GM21447 (cell line): ENCODE measurements around the gene SLC4A2.
"Not testable (repeated sequence)": the region's sequence is repeated elsewhere in the genome, so short reads cannot be mapped to it uniquely, and the experiment has no call there.

Experiments used
- ATAC-seq: cut with Tn5 transposase; IDR thresholded peaks from one replicate; pipeline ENCODE4 v1.9.1; 2021; ENCODE audit not compliant: unreplicated experiment

SLC4A2 gene

DNA sequence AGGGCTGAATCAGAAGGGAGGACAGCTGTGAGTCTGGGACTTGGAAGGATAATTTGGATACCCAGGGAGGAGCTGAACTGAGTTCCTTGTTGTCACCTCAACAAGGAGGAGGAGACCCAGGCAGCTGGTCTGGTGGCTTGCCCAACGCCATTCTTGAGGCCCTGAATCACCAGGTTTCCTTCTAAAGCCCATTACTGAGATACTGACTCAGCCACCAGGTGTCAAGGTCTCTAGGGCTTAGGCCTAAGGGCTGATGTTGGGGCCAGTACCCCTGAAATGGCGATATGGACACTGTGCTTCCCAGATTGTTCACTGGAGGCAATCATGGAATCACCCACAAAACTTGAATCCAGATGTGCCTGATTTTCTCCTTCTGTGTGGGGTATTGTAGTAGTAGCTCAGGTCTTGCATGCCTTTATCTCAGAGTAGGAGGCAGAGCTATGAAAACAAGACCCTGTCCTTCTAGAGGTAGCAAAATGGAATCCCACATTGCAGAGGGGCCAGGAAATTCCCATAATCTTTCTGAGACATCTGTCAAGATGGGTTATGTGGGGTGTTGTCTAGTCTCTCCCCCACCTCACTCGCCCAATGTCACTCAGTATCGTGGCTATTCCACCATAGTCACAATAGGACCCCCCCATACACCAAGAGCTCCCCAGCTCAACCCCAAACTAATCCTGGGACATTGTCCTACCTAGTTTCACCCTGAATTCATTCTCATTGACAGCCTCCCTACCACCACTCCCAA lies 33.3 kb upstream of the SLC4A2 start:
- no peak for ATAC-seq

DNA sequence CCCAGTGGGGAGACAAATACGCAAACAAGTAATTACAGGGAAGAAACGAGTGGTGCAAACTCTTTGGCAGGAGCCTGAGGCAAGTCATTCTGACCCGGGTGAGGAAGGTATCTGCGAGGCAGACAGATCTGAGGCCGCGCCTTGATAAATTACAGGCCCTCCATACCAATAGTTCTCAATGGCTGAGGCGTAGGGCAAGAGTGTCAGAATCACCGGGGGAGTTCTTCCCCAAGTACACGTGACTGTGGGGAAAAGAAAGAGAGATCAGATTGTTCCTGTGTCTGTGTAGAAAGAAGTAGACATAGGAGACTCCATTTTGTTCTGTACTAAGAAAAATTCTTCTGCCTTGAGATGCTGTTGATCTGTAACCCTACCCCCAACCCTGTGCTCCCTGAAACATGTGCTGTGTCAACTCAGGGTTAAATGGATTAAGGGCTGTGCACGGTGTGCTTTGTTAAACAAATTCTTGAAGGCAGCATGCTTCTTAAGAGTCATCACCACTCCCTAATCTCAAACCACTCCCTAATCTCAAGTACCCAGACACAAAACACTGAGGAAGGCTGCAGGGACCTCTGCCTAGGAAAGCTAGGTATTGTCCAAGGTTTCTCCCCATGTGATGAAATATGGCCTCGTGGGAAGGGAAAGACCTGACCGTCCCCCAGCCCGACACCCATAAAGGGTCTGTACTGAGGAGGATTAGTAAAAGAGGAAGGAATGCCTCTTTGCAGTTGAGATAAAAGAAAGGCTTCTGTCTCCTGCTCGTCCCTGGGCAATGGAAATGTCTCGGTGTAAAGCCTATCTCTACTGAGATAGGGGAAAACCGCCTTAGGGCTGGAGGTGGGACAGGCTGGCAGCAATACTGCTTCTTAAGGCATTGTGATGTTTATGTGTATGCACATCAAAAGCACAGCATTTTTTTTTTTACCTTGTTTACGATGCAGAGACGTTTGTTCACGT lies 32.3 kb upstream of the SLC4A2 start:
- not testable (repeated sequence) for ATAC-seq

DNA sequence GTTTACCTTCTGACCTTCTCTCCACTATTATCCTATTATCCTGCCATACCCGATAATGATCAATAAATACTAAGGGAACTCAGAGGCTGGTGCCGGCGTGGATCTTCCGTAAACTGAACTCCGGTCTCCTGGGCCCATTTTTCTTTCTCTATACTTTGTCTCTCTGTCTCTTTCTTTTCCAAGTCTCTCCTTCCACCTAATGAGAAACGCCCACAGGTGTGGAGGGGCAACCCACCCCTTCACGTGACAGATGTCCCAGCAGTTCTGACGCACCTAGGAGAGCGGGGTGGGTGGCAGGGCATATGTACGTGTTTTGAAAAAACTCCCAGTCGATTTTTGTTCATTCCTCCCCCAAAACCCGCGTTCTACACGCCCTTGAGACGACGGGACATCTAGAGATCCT lies 31.7 kb upstream of the SLC4A2 start:
- not testable (repeated sequence) for ATAC-seq

DNA sequence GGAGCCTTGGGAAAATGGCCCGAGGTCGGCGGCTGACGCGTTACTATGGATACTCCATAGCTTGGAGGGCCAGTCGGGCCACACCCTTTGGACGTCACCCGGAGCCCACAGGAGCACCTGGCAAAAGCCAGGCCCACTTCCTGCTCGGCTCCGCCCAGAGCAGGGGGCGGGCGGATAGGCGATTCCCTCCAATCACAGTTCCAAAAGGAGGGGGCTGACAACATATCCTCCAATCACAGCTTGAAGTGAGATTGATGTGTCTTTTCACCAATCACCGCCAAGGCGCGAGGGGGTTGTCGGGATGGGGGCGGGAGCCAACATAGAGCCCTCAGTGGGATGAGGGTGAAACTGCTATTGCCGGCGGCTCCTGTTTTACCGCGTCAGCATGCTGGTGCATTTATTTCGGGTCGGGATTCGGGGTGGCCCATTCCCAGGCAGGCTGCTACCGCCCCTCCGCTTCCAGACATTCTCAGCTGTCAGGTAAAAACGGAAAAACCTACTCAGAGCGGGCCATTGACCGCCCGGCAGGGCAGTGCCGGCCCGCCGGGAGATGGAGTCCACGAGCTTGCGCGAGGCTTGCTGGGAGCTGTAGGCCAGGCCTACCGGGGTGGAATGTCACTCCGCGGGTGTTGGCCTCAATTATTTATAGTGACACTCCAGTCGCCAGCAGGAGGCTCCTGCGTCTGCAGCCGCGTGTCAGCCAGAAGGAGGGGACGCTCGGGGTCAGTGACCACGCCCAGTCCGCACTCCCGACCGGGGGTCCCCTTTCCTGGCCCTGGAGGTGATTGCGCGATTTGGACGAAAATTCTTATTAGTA lies 31.1 kb upstream of the SLC4A2 start, which contains the start of gene ABCB8:
ABCB8 (plus strand) TSS at position 320 of the 817 bp plus-strand sequence; CDS start at position 386, 66 bp downstream.
- ATAC-seq: peak; percentile 95

DNA sequence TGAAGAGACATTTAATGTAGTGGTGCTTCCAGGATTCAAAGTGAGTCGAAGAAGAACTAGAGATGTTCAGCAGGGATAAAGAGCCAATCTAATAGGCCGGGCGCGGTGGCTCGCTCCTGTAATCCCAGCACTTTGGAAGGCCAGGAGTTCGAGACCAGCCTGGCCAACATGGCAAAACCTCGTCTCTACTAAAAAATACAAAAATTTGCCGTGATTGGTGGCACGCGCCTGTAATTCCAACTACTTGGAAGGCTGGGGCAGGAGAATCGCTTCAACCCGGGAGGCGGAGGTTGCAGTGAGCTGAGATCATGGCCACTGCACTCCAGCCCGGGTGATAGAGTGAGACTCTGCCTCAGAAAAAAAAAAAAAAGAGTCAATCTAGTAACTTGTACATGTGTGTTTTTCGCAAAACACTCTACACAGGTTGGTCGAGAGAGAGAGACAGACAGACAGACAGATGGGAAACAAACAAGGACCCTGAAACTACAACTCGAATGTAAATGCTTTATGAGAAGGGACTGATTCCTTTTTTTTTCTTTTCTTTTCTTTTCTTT lies 30.4 kb upstream of the SLC4A2 start:
- ATAC-seq: no peak

DNA sequence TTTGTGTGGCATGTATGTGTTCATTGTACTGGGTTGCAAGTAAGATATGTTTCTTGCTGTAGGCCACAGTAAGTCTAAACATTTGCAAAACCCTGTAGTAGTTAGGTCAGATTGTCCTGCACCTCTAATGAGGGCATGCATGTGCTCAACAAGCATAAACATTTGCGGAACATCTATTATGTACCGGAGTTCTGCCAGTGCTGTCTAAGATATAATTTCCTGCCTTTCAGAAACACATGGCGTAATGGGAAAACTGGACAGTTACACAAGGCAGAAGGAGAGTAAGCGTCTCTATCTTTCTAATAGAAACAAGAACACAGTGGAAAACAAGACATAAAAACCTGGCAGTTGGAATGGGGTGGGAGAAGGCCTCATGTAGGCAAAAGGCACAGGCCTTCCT lies 28.4 kb upstream of the SLC4A2 start:
- no peak for ATAC-seq

DNA sequence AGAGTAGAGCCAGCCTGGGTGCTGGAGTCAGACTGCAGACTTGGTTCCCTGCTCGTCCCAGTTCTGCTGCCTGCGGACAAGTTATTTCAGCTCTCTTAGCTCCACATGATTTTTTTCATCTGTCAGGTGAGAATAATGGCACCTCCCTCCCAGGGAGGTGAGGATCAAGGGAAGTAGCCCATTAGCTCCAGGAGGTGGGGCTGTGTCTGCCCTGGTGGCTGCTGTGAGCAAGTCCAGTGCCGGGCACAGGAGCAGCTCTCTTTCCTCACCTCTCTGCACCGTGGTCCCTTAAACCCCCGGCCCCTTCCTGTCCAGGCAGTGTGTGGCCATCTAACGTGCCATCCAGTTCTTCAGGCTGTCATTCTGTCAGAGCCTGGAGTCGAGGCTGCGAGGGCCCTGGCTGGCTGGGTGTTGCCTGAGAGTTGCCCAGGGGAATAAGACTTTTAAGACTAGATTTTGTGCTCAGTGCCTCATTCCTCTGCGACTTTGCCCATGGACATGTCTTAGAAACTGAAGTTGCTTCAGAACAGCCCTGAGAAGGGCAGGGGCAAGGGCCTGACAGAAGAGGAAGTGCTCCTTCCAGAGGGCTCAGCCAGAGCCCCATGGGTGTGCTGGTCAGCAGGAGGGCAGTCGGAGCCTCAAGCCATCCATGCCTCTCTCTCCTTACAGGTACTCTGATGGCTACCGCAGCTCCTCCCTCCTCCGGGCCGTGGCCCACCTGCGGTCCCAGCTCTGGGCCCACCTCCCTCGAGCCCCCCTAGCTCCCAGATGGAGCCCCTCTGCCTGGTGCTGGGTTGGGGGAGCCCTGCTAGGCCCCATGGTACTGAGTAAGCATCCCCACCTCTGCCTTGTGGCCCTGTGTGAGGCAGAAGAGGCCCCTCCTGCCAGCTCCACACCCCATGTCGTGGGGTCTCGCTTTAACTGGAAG lies 26.2 kb upstream of the SLC4A2 start:
- no peak for ATAC-seq

DNA sequence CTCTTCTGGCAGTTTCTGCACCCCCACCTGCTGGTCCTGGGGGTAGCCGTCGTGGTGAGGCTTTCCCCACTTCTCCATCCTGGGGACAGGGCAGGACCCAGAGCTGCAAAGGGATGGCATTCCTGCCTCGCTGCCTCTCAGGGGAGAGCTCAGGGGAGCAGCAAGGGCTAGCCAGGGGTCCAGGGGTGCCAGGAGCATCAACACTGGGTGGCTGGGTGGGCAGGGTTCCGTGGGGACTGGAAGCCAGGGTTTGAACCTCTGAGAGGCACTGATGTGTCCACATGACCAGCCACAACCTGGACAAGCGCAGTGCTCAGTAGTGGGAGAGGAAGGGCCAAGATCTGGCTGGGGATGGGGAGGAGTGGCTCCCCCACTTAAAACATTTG lies 25.5 kb upstream of the SLC4A2 start:
- no peak for ATAC-seq

DNA sequence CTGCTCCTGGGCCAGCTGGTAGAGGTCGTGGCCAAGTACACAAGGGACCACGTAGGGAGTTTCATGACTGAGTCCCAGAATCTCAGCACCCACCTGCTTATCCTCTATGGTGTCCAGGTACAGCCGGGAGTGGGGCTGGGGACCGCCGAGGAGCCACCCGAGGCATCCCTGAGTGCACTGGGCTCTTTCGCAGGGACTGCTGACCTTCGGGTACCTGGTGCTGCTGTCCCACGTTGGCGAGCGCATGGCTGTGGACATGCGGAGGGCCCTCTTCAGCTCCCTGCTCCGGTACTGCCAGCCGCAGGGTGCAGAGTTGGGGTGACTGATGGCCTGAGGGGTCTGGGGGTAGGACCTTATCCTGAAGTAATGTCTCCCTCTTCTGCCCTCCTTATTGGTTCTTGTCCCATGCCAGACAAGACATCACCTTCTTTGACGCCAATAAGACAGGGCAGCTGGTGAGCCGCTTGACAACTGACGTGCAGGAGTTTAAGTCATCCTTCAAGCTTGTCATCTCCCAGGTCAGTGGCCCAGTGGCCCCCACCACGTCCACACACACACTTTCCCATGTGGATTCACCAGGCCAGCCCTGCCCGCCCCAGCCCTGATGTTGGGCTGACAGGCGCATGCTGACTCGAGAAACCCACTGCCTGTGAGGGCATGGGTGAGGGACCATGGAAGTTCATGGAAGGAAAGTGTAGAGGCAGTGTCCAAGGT lies 24.9 kb upstream of the SLC4A2 start:
- ATAC-seq: no peak

DNA sequence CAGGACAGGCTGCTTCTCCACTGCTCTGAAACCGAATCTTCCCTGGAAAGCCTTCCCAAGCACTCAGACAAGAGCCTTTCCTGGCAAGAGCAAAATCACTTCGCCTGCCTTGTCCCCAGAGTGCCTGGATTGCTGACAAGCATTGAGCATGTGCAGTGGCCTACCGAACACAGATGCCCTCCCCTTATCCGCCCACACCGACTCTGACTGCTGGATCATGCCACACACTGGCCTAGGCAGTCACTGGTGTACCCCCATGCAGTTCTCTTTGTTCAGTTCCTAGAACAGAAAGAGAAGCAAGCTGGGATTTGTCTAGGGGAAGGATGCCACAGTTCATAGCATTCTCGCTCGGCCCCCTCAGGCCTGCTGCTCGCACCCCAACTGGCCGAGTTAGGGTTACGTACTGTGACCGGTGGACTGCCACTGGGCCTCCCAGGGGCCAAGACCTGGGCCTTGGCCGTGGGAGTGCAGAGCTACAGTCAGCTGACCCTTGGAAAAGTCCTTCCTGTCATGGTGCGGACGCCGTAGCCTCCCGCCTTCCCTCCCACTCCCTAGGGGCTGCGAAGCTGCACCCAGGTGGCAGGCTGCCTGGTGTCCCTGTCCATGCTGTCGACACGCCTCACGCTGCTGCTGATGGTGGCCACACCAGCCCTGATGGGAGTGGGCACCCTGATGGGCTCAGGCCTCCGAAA lies 24.2 kb upstream of the SLC4A2 start:
- ATAC-seq: no peak

DNA sequence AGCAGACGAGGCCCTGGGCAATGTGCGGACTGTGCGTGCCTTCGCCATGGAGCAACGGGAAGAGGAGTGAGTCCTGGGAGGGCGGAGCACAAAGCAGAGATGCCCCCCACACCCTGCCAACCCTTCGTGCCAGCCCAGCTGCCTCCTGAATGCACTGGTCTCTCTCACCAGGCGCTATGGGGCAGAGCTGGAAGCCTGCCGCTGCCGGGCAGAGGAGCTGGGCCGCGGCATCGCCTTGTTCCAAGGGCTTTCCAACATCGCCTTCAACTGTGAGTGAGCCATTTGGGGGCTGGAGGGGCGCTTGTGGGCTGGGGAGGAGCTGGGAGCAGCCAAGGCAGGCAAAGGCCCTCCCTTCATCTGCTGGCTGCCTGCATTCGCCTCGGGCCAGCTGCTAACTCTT lies 23.5 kb upstream of the SLC4A2 start:
- ATAC-seq: no peak

DNA sequence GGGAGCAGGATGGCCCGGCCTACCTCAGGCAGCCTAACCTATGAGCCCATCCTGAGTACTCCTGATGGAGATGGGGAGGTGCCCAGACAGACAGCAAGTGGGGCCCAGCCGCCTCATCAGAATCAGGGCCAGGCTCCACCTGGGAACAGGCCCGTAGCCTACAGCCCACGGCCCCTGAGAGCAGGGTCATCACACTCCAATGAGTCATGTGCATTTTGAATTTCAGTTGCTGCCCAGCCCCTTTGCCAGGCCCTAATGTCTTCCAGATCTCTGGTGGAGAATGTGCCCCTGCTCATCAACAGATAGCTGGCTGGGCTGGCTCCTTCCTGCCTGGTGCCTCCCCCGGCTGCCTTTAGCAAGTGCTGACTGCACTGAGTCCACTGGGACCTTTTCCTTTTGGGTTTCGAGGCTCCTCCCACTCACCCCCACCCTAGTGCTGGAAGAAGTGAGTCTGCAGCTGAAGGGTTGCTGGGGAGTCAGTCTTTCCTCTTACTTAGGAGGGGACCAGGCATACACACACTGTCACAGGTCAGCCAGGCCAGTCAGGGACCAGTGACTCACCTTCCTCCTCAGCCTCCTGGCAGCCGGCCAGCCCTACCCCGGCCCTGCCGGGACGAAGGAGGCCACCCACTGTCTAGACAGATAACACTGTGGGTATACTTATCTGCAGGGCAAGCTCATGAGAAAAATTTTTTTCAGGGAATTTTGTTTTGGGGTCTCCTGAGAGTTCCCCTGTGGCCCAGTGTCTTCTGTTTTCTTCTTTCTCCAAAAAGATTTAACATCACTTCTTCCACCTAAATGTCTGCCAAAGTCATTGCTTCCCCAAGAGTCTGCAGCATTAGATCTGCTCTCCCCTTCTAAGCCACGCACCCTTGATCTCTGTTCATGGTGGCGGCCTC lies 20.2 kb upstream of the SLC4A2 start:
- ATAC-seq: peak; percentile 53

DNA sequence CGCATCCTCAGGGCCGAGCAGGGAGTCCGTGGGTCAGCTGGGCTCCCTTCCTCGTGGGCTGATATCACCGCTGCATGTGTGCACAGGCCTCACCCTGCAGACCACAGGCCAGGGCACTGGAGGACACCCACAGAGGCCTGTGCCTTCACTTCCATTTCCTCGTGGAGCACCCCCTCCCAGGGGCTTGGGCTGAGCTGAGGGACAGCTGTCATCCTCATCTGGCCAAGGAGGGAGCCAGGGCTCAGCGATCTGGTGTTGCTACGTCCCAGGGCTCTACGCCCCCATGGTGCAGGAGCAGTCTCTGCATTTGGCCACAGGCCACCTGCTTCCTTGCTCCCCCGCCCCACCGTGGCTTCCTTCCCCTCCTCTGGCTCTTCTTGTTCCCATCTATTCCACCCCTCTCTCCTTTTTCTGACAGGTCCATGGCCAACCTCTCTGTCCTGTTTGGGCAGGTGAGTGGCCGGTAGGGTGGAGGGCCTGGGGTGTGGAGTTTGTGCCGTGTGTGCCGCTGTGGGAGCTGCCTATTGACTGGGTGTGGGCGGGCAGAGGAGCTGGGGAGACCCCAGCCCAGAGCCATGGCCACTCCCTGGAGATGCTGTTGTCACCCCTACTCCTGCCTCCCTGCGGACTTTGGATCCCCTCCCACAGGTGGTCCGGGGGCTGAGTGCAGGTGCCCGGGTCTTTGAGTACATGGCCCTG lies 19.4 kb upstream of the SLC4A2 start:
- no peak for ATAC-seq

DNA sequence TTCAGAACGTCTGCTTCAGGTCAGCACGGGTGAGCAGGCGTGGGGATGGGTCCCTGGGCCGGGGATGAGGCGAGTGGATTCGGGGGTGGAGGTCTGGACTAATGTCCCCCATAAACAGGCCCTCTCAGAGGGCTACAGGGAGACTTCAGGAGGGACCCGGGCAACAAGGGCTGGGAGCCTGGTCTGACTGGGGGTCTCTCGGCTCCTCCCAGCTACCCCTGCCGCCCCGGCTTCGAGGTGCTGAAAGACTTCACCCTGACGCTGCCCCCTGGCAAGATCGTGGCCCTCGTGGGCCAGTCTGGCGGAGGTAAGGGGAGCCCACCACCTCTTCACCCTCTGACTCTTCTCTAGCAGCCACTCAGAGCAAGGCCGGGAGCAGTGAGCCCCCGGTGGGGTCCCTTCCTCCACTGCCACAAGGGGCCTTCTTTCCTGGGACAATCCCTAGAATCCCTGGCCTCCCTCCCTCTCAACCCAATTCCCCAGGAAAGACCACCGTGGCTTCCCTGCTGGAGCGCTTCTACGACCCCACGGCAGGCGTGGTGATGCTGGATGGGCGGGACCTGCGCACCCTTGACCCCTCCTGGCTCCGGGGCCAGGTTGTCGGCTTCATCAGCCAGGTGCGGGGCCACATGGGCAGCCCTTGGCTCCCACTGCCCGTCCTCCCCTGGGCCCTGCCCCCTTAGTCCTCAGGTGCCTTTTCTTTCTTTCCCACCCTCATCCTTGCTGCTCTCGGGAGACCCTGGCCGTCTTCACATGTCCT lies 18.6 kb upstream of the SLC4A2 start:
- no peak for ATAC-seq

DNA sequence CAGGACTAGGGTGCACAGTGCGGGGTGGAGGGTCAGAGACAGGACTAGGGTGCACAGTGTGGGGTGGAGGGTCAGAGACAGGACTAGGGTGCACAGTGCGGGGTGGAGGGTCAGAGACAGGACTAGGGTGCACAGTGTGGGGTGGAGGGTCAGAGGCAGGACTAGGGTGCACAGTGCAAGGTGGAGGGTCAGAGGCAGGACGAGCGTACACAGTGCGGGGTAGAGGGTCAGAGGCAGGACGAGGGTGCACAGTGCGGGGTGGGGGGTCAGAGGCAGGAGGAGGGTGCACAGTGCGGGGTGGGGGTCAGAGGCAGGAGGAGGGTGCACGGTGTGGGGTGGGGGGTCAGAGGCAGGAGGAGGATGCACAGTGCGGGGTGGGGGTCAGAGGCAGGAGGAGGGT lies 15.9 kb upstream of the SLC4A2 start:
- not testable (repeated sequence) for ATAC-seq

DNA sequence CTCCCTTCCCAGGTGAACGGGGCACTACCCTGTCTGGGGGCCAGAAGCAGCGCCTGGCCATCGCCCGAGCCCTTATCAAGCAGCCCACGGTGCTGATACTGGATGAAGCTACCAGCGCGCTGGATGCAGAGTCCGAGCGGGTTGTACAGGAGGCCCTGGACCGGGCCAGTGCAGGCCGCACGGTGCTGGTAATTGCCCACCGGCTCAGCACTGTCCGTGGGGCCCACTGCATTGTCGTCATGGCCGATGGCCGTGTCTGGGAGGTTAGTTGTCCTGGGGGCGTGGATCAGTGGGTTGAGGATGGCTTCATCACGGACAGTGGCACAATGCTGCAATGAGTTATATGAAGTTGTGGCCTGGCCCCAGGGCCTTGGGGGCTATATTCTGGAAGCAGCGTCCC lies 15.4 kb upstream of the SLC4A2 start:
- no peak for ATAC-seq
